SK-N-SH (cell line): ENCODE results near the gene MTR. TPM values are rescaled to one million over a fixed set of nuclear protein-coding genes. Genes with fewer than 3 reads are reported as not detected.

Experiments used
- CTCF ChIA-PET: fragments of 300-600, 350-600 bp; formaldehyde crosslinking; extraction: SDS; loops from one replicate; lab custom pipeline; 2021; lab: Yijun Ruan, JAX
- POLR2A ChIA-PET: fragments of 350-600 bp; sonication (Branson Sonifier 250); formaldehyde crosslinking; extraction: SDS; loops from one replicate; lab custom pipeline; 2020; ENCODE audit warnings: antibody characterized with exemption, inconsistent platforms; lab: Yijun Ruan, JAX
- DNase-seq: peaks from one replicate; pipeline ENCODE4 v3.0.0; 2012
- H2AFZ ChIP-seq: fragments of 200-600 bp; sonication (generic); 2 replicates; pipeline ENCODE4 v1.8.1; 2016; ENCODE audit warnings: antibody characterized with exemption, mild to moderate bottlenecking, low read depth
- H3F3A ChIP-seq: fragments of 200-600 bp; sonication (generic); replicated peaks from 2 replicates; pipeline ENCODE3; 2016; ENCODE audit warnings: antibody characterized with exemption, mild to moderate bottlenecking; ENCODE audit not compliant: insufficient read depth
- H3K27ac ChIP-seq, 2 experiments: fragments of 200-500 bp in 1 of 2; fragments of 200-600 bp in 1 of 2; sonication (Bioruptor generic) in 1 of 2; sonication (generic), shearing (Covaris generic) in 1 of 2; 2 replicates each; pipeline versions ENCODE4 v1.5.1 to v1.6.1; 2014 to 2016; ENCODE audit warnings: low read depth in 2 of 2, inconsistent platforms in 1 of 2, low read length in 1 of 2, mild to moderate bottlenecking in 1 of 2, mixed read lengths in 1 of 2
- H3K27me3 ChIP-seq: fragments of 200-600 bp; sonication (generic), shearing (Covaris generic); 2 replicates; pipeline ENCODE4 v1.6.1; 2016; ENCODE audit warnings: mixed run types; ENCODE audit not compliant: insufficient read depth
- H3K36me3 ChIP-seq, 2 experiments: fragments of 200-500 bp in 1 of 2; fragments of 200-600 bp in 1 of 2; sonication (Bioruptor generic) in 1 of 2; sonication (generic) in 1 of 2; replicated peaks in 1 of 2; 2 replicates each; pipeline versions ENCODE3 to v1.5.1; 2014 to 2016; ENCODE audit warnings: low read length in 1 of 2, mild to moderate bottlenecking in 1 of 2; ENCODE audit not compliant: insufficient read depth in 2 of 2, control insufficient read depth in 1 of 2
- H3K4me1 ChIP-seq, 2 experiments: fragments of 200-500 bp in 1 of 2; fragments of 200-600 bp in 1 of 2; sonication (Bioruptor generic) in 1 of 2; sonication (generic), shearing (Covaris generic) in 1 of 2; 2 replicates each; pipeline versions ENCODE4 v1.5.1 to v1.6.1; 2014 to 2016; ENCODE audit warnings: low read depth in 1 of 2, low read length in 1 of 2, mixed run types in 1 of 2; ENCODE audit not compliant: insufficient read depth in 2 of 2, control insufficient read depth in 1 of 2
- H3K4me2 ChIP-seq: fragments of 200-600 bp; sonication (generic), shearing (Covaris generic); 2 replicates; pipeline ENCODE4 v1.6.1; 2017; ENCODE audit warnings: mixed run types
- H3K4me3 ChIP-seq, 2 experiments: fragments of 200-500 bp in 1 of 2; fragments of 200-600 bp in 1 of 2; sonication (Bioruptor generic) in 1 of 2; sonication (generic), shearing (Covaris generic) in 1 of 2; 2 replicates each; pipeline versions ENCODE4 v1.5.1 to v1.8.1; 2014 to 2016; ENCODE audit warnings: low read depth in 2 of 2, inconsistent platforms in 1 of 2, low read length in 1 of 2, mild to moderate bottlenecking in 1 of 2, mixed read lengths in 1 of 2, moderate library complexity in 1 of 2
- H3K79me2 ChIP-seq: fragments of 200-600 bp; sonication (generic); 2 replicates; pipeline ENCODE4 v1.8.1; 2017; ENCODE audit warnings: mild to moderate bottlenecking; ENCODE audit not compliant: insufficient read depth
- H3K9ac ChIP-seq: fragments of 200-600 bp; sonication (generic); 2 replicates; pipeline ENCODE4 v1.6.1; 2017; ENCODE audit warnings: mixed run types
- H3K9me2 ChIP-seq: fragments of 200-600 bp; sonication (generic); 2 replicates; pipeline ENCODE4 v1.6.1; 2017; ENCODE audit warnings: mixed run types
- H3K9me3 ChIP-seq: fragments of 200-600 bp; sonication (generic); 2 replicates; pipeline ENCODE4 v1.6.1; 2017; ENCODE audit warnings: mixed run types, mild to moderate bottlenecking, moderate library complexity
- H4K20me1 ChIP-seq: fragments of 200-600 bp; sonication (generic); 2 replicates; pipeline ENCODE4 v1.6.1; 2017; ENCODE audit warnings: mild to moderate bottlenecking, mixed run types; ENCODE audit not compliant: insufficient read depth
- CHD2 ChIP-seq: fragments of 150-350 bp; IDR thresholded peaks from 2 replicates; pipeline ENCODE4 v1.6.1; 2018; ENCODE audit warnings: low read length; ENCODE audit not compliant: partially characterized antibody
- CTCF ChIP-seq: fragments of 200-600 bp; sonication (generic); IDR thresholded peaks from 2 replicates; pipeline ENCODE4 v1.6.1; 2017; ENCODE audit warnings: antibody characterized with exemption, mild to moderate bottlenecking, moderate library complexity
- ELF1 ChIP-seq: IDR thresholded peaks from 2 replicates; pipeline ENCODE4 v1.4.0; 2012
- EZH2phosphoT487 ChIP-seq: fragments of 200-600 bp; sonication (generic); IDR thresholded peaks from 2 replicates; pipeline ENCODE4 v1.6.1; 2017; ENCODE audit warnings: low read depth, mixed run types, mild to moderate bottlenecking, antibody characterized with exemption, moderate library complexity, borderline replicate concordance
- FOXJ3 ChIP-seq: sonication (generic); formaldehyde crosslinking; IDR thresholded peaks from 2 replicates; pipeline ENCODE4 v1.5.1; 2020; ENCODE audit warnings: mild to moderate bottlenecking, missing genetic modification reagents
- GABPA ChIP-seq: IDR thresholded peaks from 2 replicates; pipeline ENCODE4 v1.4.0; 2012; ENCODE audit warnings: low read depth, mild to moderate bottlenecking
- GATA2 ChIP-seq: sonication (generic); formaldehyde crosslinking; IDR thresholded peaks from 2 replicates; pipeline ENCODE4 v1.5.0; 2020; ENCODE audit warnings: mild to moderate bottlenecking, missing genetic modification reagents
- IRF3 ChIP-seq: fragments of 150-350 bp; IDR thresholded peaks from 2 replicates; pipeline ENCODE4 v1.6.1; 2016; ENCODE audit warnings: mild to moderate bottlenecking, low read depth, low read length
- JUND ChIP-seq: IDR thresholded peaks from 2 replicates; pipeline ENCODE4 v1.4.0; 2012
- MAX ChIP-seq: IDR thresholded peaks from 2 replicates; pipeline ENCODE4 v1.4.0; 2012; ENCODE audit warnings: low read depth
- NRF1 ChIP-seq: IDR thresholded peaks from 2 replicates; pipeline ENCODE4 v1.6.1; 2012; ENCODE audit warnings: low read depth, mild to moderate bottlenecking, low read length
- POLR2AphosphoS5 ChIP-seq: IDR thresholded peaks from 2 replicates; pipeline ENCODE4 v1.6.1; 2012; ENCODE audit warnings: low read depth, low read length
- REST ChIP-seq: IDR thresholded peaks from 2 replicates; pipeline ENCODE4 v1.6.1; 2012; ENCODE audit warnings: mild to moderate bottlenecking, low read depth, low read length, moderate library complexity
- RXRA ChIP-seq: IDR thresholded peaks from 2 replicates; pipeline ENCODE4 v1.4.0; 2012; ENCODE audit warnings: low read depth, mild to moderate bottlenecking, borderline replicate concordance
- SMC3 ChIP-seq: IDR thresholded peaks from 2 replicates; pipeline ENCODE4 v1.6.1; 2012; ENCODE audit warnings: low read depth, low read length, improper control_type of control experiment
- TCF12 ChIP-seq: IDR thresholded peaks from 2 replicates; pipeline ENCODE4 v1.4.0; 2012
- USF1 ChIP-seq: IDR thresholded peaks from 2 replicates; pipeline ENCODE4 v1.4.0; 2012; ENCODE audit warnings: low read depth, borderline replicate concordance
- ZBTB33 ChIP-seq: IDR thresholded peaks from 2 replicates; pipeline ENCODE4 v1.4.0; 2012; ENCODE audit warnings: low read depth, borderline replicate concordance
- WGBS: methylation state at CpG from one replicate; pipeline ENCODE4 v1.1.6; 2017; ENCODE audit warnings: low lambda C conversion rate; 5-methylcytosine and 5-hydroxymethylcytosine counted together
- polyA plus RNA-seq, 3 experiments: library from polyadenylated mRNA; depleted of rRNA; stranded (reverse); fragments of >200 nt; gene quantifications; 2 replicates each; pipeline ENCODE4 v1.2.3, GENCODE V29; 2012

The MTR gene
- polyA plus RNA-seq, 1 of the 3 experiments (the other 2 are of a cell fraction), result 5.4 TPM

- H3K9me3 ChIP-seq, result no peaks in the 10 kb centered on the region
- H3K27me3 ChIP-seq, result no peaks in the 10 kb centered on the region
- no peak overlapping the region for H2AFZ ChIP-seq
- TF ChIP-seq ELF1, result no peak
- no peak for TF ChIP-seq CHD2
- TF ChIP-seq USF1, result no peak
- no peak for TF ChIP-seq NRF1
- no peak for TF ChIP-seq ZBTB33
- TF ChIP-seq JUND, result no peak
- no peak for TF ChIP-seq POLR2AphosphoS5
- no peak for TF ChIP-seq RXRA
- TF ChIP-seq TCF12, result no peak
- TF ChIP-seq GATA2 (CRISPR knock-in tag), result no peak
- TF ChIP-seq IRF3, result no peak
- ChIA-PET POLR2A (no interaction called here), CTCF (no interaction called here)
- no peaks in the 10 kb centered on the region for H3K79me2 ChIP-seq
- H3K4me1 ChIP-seq, result no peaks in the 10 kb centered on the region
- H3K4me3 ChIP-seq, result no peak overlapping the region
- H3F3A ChIP-seq, result no peaks in the 10 kb centered on the region
- H3K4me2 ChIP-seq, result no peak overlapping the region
- no peaks in the 10 kb centered on the region for H3K9me2 ChIP-seq
- H4K20me1 ChIP-seq, result no peaks in the 10 kb centered on the region
- H3K36me3 ChIP-seq, result no peaks in the 10 kb centered on the region
- H3K27ac ChIP-seq, result no peak overlapping the region
- DNase-seq, result no peak
- no peak overlapping the region for H3K9ac ChIP-seq
- WGBS, result 6% methylated on average over 2 of the region's 2 CpGs
These were observed 149.5 kb downstream of the MTR start for GRCh38 chr1:236944556-236944955.

- CTCF ChIA-PET, result no interaction called here
- H3K4me3 ChIP-seq, result no peak overlapping the region
- no peaks in the 10 kb centered on the region for H3K79me2 ChIP-seq
- H3K4me1 ChIP-seq, result no peaks in the 10 kb centered on the region
- H3K4me2 ChIP-seq, result no peak overlapping the region
- no peaks in the 10 kb centered on the region for H4K20me1 ChIP-seq
- no peaks in the 10 kb centered on the region for H3K27me3 ChIP-seq
- H3K9me3 ChIP-seq, result no peaks in the 10 kb centered on the region
- DNase-seq, result no peak
- POLR2A ChIA-PET, result no interaction called here
- H3K36me3 ChIP-seq, result no peaks in the 10 kb centered on the region
- no peak overlapping the region for H3K27ac ChIP-seq
- H3K9ac ChIP-seq, result no peak overlapping the region
- H2AFZ ChIP-seq, result no peak overlapping the region
- no peaks in the 10 kb centered on the region for H3K9me2 ChIP-seq
- no peaks in the 10 kb centered on the region for H3F3A ChIP-seq
- WGBS, result 38% methylated on average over 3 of the region's 3 CpGs
- TF ChIP-seq REST (no peak), CHD2 (no peak), POLR2AphosphoS5 (no peak), MAX (no peak), GABPA (no peak), SMC3 (no peak), FOXJ3 (CRISPR knock-in tag) (no peak), USF1 (no peak), GATA2 (CRISPR knock-in tag) (no peak), CTCF (no peak), EZH2phosphoT487 (no peak)
These were observed 149.9 kb downstream of the MTR start for GRCh38 chr1:236945002-236945401.
